ENCODE results near the gene SLC17A2.

The SLC17A2 gene

DNA sequence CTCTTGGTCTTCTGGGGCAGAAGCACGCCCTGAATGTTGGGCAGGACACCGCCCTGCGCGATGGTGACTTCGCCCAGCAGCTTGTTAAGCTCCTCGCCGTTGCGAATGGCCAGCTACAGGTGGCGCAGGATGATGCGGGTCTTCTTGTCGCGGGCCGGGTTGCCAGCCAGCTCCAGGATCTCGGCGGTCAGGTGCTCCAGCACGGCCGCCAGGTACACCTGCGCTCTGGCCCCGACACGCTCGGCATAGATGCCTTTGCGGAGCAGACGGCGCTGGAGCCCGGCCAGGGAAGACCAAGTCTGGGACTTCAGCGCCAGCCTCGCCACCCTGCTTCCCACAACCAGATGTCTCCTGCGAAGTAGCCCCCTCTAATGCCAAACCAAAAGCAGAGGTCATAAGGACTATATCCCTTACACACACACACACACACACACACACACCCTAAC lies 48.4 kb downstream of the SLC17A2 start:
- no peak for DNase-seq

DNA sequence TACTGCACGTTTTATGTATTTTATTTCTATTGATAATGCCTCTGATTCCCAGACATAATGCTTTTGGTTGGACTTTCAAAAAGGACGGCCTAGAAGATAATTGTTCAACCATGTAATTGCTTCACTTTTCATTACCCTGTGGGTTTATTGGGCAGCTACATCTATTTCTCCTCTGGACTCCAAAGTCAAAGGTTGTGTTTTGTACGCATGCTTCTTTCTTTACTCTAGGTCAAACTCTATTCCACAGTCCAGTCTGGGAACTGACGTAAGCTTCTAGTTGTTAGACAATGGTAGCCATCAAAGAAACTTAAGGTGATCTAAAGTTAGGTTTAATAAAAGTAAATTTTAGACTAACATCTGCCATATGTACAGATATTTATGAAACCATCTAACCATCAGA lies 49.9 kb downstream of the SLC17A2 start:
- no peak for DNase-seq

DNA sequence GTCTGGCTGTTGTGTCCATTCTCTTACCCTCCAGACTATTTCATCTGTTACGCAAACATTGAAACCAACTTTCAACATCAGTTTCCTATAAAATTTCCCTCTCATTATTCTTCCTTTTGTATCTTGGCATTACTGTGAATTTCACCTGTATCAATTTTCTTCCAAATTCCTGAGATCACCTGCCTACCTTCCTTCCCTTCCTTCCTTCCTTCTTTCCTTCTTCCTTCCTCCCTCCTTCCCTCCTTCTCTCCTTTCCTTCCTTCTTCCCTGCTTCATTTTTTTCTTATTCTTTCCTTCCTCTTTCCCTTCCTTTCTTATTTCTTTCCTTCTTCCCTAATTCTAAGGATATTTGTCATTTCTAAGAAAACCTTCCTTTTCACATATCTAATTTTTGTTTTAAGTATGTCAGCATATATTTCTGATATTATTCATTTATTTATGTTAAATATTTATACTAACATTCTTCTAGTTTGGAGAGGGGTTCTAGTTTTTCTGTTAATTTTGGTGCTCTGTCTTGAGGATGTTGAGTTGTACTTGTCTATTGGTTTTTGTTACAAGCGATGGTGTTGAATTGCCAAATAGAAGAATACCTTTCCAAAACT lies 51.7 kb downstream of the SLC17A2 start:
- DNase-seq, result no peak

DNA sequence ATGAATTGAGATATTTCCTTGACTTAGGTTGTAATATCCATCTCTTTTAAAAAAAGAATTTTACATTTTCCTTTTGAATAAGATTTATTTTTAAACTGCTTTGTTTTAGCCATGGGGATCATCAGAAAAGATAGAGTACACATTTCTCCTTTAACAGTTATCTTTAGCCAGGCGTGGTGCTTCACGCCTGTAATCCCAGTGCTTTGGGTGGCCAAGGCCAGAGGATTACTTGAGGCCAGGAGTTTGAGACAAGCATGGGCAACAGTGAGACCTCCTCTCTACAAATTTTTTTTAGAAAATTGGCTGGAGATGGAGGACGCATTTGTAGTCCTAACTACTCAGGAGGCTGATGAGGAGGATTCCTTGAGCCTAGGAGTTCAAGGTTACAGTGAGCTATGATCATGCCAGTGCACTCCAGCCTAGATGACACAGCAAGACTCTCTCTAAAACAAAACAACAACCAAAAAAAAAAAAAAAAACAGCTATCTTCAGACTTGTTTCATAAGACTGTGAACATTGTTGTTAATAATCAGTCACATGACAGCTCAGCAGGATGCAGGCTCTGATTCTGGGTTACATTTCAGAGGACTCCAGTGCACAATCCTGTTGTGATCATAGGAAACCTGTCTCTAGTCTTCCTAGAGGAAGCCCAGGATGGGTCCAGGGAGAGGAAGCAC lies 54.4 kb downstream of the SLC17A2 start:
- DNase-seq, result no peak

DNA sequence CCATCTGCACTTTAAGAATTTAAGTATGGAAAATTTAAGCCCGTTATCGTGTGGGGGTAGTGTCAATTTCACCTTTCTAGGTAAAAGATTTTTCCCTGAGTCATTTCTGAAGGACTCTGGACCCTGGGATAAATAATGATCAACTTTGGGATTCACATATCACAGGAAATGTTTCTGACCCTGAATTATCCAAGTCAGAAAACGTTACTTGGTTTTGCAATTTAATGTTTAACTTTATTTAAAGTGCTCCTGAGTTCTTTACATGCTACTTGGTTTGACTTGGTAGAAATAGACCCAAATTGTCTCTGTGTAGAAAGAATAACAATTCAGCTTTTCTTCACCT lies 55.0 kb downstream of the SLC17A2 start:
- no peak for DNase-seq

DNA sequence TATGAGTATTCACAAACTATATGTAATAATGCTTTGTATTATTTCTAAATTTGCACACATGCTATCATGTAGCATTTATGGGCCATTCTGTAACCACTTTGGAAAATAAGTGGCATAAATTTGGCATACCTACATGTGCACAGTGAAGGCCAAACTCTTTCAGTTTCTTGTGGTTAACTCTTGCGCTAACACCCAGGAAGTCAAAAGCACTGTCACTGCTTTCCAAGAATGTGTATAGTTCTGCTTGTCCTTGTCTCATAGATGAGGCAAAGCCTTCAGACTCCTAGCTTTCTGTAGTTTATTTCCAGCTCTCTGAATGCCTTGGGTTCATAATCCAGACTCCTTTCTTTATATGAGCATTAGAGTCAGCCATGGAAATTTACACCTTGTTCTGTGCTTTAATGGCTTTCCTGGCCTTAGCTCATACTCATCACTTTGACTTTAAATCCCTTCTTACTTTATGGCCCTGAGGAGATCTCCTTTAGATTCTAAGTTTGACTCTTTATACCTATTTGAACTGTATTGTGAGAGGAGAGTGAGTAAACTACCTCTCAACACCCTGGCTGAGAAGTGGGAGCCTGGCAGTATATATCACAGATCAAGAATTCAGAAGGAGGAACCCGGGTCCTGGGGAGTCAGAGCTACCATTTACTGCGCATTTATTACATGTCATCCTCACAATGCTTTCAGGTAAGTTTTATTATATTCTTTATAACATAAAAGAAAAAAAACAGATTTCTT lies 55.5 kb downstream of the SLC17A2 start:
- DNase-seq, result no peak

DNA sequence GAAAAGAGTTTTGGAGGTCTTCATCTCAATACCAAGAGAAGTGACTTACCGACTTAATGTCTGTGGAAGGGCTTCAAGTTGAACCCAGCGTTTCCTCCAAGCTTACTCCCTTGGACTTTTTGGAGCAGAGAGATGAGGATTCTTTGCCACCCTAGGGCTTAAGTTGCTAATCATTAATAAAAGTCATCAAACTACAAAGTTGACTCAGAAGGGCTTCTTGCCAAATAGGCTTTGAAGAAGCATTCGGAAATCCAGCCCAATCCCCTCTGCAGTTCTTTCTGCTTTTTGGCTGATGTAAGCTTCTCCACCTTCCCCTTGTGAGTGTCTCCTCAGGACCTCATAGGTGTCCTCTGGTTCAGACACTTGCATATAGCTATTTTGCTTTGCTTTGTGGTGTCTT lies 56.4 kb downstream of the SLC17A2 start, which contains the start of gene SLC17A3:
Gene SLC17A3, minus strand, starts transcription at position 126 of the 400 bp plus-strand sequence. CDS start 5,856 bp downstream, outside the sequence.
- no peak for DNase-seq

DNA sequence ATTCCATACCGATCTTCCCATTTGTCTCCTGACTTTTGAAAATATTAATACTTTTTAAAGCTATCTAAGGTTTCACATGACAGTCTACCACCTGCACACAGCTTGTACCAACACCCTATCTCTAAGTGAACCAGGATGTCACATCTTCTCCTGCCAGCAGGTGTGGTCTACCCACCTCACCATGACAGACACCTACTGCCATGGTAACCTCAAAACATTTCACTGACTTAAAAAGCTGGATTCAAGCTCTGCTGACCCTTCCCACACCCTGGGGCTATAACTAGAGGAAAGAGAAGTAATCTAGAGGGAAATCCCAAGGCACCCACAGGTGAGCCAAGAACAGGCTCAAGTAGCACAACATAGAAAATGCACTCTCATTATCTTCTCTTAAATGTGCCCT lies 57.7 kb downstream of the SLC17A2 start:
- no peak for DNase-seq

DNA sequence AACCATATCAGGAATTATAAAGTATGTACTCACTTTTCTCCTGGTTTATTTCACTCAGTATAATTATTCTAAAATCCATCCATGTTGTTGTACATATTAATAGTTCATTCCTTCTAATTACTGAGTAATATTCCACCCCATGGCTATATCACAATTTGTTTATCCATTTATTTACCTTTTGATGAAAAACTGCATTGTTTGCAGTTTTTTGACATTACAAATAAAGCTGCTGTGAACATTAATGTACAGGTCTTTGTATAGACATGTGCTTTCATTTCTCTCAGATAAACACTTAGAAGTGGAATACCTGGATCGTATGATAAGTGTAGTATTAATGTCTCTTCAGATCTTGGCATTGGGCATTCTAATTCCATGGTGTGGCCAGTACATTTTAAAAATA lies 60.7 kb downstream of the SLC17A2 start:
- DNase-seq, result no peak

DNA sequence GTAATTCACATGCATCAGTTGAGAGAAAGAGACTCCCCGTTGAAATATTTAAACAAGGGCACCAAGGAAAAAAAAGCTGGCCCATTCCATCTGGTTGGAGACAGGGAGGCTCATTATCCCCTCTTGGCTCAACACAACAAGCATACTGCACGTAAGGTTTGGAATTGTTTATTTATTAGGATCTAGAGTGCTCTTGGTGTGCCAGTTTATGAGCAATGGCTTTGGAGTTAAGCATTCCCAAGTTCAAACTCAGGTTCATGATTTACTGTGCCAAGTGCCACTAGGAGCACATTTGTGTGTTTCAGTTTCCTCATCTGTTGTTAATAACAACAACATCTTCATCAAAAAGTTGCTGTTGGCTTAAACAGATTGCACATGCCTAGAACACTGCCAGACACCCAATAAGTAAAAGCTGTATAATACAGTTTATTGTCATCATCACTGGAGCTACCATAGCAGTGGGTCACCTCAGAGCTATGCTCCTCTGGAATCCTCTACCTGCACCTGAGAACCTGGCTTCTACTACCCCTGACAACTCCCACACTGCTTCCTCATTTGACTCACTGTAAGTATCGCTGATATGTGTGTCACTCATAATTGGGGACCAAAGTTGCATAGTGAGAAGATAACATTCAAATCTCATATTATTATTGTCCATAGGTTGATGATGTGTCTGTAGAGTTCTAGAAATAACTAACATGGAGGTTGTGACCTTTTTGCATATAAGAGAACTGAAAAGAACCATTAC lies 61.9 kb downstream of the SLC17A2 start:
- no peak for DNase-seq

DNA sequence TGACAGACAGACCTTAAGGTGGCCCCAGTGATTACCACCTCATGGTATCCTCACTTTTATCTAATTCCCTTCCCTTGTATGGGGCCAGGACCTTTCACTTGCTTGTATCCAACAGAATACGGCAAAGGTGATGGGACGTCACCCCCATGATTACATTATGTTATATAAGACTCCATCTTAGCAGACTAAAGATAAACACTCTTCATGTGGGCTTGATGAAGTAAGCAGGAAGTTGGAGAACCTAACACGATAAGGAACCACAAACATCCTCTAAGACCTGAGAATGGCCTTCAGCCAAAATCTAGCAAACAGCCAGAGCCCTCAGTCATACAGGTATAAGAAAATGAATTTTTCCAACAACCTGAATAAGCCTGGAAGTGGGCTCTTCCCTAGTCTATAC lies 64.5 kb downstream of the SLC17A2 start:
- DNase-seq, result no peak

DNA sequence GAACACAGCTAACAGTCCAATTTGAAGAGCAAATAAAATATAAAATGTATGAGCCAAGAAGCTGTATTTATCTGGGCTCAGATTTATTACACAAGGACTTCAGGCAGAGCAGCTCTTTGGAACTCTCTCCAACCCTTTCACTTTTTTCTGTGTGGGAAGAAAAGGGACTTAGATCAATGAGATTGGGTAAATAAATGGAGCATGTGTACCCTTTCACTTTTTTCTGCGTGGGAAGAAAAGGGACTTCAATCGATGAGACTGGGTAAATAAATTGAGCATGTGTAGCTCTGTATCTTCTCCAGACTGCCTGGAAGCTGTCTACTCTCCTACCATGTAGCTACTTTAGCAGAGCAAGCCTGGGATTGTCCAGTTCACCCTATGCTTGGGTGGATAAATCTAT lies 67.1 kb downstream of the SLC17A2 start:
- no peak for DNase-seq
